GM21367 (cell line): ENCODE measurements around the gene GRK5.

ENCODE experiments used
- ATAC-seq: cut with Tn5 transposase; IDR thresholded peaks from one replicate; pipeline ENCODE4 v1.9.1; 2021; ENCODE audit not compliant: unreplicated experiment

Gene GRK5

DNA sequence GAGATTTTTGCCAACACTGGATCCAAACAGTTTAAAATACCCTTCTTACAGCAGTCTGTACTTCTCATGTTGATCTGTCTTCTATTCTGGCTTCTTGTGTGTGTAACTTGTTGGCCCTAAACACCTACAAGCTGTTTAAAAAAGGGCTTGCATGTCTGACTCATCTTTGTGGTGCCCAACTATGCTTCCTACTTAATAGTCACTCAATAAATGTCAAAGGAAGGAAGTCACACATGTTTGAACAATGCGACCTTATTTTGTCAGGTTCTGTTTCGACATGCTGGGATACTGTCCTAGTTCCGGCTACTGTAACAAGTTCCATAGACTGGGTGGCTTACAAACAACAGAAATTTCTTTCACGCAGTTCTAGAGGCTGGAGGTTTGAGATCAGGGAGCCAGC, 9.4 kb upstream of the GRK5 start:
- ATAC-seq, result no peak

DNA sequence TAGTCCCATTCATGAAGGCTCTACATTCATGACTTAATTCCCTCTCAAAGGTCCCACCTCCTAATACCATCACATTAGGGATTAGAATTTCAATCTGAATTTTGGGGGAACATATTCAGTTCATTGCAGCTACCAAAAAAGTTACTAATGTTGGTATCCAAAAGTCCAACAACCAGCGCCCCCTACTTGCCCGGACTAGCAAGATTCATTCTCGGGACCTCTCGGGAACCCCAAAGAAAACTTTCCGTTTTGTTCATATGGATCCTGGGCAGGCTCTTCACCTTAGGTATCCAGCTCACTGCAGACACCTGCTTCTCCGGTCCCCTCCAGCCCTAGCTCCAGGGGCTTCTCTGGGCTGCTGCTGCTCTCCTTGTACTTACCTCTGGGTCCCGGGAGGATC, 8.9 kb upstream of the GRK5 start:
- no peak for ATAC-seq

DNA sequence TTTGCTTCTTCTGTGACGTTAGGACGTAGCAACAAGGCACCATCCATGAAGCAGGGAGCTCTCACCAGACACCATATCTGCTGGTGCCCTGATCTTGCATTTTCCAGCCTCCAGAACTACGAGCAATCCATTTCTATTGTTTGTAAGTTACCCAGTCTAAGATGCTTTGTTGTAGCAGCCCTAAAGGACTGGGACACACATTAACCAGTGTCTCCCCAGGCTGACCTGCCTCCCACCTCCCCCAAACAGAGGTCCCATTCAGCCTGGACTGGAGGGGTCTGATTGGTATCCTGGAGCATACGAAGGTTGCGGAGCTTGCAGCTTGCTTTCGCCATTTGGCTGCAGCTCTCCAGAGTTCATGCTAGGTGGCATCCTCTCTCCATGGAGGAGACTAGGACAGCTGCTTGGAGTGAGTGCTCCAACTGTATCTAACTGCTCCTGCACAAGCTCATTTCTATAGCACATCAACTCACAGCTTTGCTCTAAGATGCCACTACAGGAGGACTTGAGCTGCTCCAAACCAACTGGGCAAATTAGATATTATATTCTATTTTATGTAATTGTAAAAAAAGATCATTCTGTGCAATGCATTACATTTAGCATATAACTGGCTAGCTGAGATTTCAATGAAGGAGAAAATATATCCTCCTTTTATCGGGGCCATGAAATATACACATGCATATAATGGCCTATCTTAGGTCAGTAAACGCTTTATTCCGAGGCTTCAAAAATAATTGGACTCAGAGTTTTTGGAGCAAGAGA, 8.0 kb upstream of the GRK5 start:
- ATAC-seq, result no peak

DNA sequence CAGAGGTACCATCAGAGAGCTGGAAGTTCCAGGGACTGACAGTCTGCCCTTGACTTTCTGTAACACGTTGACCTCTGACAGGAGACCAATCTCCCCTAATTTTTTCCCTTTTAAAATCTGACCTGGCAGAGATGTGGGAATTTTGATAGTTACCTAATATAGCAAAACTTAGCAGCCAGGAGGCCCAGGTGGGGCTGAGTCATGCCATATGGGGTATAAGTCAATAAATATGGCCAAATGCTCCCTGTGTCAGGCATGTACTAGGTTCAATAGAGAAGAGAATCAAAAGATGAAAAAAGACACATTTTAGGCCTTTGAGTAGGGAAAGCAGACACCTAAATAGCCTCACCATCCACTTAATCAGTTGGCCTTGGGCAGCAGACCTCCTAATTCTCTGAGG, 6.1 kb upstream of the GRK5 start:
- ATAC-seq, result no peak

DNA sequence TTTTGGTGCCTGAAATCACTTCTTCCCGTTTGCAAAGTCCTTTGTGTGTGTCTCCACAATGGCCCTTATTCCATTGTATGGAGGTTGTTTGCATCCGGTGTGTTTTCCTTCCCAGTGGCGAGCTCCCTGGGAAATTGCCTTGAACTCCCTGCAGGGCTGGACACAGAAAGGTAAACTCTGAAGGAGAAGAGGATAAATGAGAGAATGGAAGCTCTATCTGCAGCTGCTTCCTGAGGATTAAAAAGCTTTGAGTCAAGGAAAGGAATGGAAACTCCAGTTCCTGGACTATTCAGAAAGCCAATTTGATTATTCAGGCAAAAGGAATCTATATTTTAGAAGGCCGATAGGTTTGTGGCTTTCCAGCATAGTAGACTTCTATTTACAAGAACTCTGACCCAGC, 4.4 kb upstream of the GRK5 start:
- ATAC-seq, result no peak

DNA sequence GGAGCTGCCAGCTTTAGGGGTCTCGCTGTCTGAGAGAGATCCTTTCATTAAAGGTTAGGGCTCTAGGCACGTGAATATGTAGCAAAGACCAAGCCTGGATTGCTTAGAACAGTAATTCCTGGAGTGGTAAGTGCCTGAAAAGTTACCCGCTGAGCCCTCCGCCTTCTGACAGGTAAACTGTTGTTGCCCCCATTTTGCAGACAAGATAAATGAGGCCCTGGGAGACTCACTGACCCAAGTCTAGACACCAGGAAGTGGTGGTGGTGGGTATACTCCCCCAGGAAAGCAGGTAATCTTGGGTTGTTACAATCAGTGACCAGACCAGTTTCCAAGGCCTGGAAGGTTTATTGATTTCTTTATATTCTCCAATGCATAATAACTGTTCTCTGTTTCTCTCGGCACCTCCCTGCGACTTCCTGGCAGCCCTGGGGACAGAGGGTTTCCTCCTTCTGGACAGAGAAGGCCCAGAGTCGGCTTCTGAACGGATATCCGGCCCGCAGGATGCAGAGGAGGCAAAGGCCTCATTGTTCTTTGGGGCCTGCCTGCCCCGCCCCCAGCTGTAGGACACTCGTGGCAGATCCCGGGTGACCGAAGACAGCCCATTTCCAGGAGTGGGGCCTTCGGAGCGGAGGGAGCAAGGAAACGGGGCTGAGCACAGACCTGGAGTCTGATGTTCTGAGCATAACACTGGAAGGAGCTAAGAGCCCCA, 1.3 kb upstream of the GRK5 start:
- peak; percentile 20 for ATAC-seq

DNA sequence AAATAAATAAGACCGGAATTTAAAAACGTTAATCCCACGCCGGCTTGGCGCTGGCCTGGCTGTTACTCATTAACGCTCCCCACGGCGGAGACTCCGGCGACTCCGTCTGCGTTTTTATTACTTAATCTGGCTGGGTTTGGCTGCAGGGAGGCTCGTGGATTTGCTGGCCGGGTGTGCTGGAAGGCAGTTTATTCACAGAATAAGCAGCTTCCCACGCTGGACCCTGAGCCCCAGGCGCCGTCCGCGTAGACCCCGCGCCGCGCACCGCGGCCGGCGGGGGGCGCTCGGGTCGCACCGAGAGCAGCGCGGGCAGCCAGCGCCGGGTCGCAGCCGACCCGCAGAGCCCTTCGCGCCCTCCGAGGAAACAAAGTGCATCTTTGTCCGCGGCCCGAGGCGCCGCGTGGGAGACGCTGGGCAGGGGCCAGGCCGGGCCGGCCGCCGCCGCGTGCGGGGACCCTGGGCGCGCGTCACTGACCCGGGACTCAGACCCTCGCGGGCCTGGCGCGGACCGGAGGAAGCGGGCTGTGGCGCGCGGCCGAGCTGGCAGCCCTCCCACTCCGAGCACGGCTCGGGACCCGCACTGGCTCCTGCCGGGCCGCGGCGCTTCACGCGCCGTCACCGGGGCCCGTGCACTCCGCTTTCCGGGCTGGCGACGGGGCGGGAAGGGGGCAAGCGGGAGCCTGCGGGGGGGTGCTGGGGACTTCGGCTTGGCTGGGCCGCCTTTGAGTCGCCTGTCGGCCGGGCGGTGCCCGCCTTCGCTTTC, 587 bp upstream of the GRK5 start:
- ATAC-seq, result peak; percentile 36

DNA sequence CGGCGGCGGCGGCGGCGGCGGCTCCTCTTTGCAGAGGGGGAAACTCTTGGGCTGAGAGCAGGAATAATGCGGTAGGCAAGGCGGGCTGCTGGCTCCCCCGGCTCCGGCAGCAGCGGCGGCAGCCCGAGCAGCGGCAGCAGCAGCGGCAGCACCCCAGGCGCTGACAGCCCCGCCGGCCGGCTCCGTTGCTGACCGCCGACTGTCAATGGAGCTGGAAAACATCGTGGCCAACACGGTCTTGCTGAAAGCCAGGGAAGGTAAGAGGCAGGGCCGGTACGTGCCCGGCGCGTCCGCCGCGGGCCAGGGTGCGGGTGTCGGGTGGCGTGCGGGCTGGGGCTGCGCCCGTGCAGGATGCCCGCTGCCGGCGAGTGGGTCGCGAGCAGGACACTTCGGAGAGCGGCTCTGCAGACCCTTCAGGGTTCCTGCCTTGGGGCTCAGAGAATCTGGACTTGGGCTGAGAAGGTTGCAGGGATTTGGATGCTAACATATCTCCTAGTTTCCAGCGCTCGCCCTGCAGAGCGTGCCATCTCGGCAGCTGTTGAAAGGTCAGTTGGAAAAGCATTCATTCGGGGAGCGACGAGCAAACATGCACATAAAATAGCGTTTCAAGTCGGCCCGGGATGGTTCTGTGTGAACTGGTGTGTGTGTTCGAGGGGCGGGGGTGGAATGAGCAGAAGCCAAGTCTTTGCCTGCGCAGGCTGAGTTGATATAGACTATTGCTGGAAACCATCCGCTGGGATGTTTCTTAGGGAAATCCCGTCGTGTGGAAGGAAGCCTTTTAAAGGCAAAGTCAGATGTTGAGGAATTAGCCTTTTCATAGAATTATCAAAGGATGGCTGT, 562 bp downstream of the GRK5 start:
- peak; percentile 3 for ATAC-seq

DNA sequence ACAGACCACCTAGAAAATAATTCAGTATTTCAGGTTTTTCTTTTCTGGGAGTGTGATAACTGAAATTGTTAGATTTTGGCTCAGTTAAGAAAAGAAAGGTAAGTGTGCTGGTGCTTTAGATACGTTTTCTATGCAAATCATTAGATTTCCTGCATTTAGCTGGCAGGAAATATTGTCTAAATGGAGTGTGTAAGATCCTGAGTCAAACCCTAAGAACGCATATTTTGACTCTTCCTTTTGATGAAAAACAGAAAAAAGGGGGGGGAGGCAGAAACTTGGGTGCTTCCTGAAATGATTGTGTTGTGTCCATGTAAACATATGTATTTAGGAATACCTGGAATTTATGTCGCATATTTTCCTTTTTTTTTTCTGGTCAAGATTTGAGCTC, 1.2 kb downstream of the GRK5 start:
- ATAC-seq, result no peak

DNA sequence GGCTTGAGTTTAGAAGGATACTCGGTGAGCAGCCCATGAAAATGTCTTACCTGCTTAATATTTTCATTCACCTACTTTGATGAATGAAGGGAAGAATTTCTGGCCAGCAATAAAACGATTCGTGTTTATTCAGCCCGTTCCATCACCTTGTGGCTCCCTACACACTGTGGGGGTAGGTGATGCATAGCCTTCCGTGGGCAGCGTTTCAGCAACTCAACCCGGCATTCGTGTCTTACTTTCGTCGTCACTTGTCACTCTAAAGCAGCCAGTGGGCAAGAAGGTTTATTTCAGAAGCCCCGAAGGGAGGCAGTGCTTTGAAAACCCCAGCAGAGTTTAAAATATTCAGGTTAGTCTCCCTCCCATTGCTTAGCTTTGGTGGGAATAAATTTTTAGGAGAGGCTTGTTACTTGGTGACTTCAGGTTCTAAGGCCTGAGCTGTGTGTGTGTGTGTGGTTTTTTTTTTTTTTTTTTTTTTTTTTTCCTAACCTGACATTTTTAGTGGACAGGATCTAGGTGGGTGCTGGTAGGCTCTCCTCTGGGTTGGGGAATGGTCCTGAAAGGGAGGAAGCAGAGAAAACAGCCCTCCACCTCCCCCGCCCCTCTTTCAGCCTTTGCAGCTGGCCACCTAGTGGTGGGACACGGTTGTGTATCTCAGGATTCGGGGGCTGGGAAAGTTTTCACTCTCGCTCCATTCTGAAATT, 1.8 kb downstream of the GRK5 start:
- ATAC-seq, result no peak

DNA sequence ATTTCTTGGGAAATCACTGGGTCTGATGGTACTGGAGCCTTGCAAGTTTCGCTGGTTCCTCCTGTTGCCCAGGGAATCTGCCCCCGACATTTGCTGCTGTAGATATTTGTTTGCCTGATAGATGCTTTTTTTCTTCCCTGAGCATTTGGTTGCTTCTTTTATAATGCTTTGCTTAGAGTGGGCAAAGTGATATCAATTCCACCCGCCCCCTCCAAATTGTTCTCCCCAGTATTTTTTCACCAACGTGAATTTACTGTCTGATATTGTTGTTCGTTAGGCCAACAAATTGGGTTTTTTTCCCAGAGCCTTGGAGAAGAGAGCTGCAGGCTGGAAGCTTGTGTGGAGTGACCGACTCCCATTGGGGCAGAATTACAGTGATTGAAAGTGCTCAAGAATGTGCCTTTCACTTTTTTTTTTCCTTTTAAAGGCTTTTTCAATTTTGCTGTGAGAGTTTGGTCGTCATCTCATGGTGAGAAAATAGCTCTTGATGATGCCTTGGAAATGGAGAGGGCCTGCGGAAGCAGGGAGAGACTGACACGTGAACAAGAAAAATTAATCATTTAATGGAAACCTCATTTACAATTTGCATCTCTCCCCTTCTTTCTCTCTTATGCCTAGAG, 2.5 kb downstream of the GRK5 start:
- ATAC-seq, result no peak

DNA sequence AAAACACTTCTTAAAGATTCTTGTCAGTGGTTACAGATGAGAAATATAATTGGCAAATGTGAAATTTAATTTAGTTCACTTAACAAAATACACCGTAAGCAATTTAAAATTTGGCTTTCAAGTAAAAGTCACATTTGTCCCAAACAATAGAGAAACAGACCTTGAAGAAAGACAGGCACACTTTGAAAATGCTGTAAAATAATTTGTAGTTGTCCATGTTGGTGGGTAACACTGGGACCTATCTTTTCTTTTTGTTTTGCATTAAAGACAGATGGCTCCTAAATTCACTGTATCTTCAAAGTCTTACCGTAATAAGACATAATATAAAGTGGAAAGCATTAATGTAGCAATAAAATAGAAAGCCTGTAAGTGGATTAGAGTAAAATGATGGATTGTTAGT, 3.3 kb downstream of the GRK5 start:
- ATAC-seq, result no peak

DNA sequence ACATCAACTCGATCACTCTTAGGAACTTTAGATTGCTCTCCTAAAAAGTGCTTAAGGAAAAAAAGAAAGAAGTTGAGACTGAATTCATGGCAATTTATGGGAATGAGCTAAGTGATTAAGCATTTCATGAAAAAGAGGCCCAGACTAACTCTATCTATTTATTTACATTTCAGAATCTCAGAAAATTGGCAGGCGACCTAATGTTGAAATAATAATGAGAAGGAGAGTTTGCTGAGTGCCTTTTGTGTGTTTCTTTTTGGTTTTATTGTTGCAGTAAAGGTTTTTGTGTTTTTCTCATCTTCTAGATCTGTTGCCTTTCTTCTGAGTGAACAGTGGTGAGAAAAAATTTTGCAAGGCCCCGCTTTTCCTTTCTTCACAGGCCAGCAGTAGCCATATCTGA, 3.8 kb downstream of the GRK5 start:
- no peak for ATAC-seq

DNA sequence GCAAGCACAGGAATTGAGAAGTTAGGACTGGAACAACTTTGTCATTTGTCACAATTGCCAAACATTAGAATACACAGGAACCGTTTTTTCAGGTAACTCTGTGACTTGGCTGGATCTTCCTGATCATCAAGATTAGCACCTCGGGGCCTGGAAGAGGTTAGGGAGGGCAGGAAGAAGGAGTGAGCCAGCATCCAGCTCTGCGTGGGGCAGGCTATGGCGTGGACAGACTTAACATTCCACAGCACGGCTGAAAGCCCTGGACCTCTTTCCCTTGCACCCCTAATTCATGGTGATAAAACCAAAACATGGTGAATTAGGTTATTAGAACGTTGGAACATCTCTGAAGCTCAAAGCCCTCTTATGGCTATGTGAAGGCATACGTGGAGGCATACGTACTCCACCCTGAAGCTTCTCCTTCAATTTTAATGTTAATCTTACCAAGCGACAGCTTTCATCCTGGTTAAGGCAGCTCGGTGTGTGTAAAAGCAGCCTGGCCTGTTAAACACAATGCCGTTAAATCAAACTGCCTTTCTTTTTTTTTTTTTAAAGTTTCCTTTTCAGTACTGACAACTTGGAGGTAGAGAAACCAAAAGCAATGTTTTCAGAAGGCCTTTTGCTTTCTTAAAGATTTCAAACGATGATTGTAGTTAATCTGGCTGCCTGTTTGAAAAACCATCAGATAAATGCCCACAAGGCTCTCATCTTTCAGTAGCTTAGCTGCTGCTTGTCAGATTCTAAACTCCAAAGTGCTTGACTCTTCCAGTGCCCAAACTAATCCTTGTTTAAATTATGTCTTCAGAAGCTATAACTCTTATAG, 4.5 kb downstream of the GRK5 start:
- no peak for ATAC-seq

DNA sequence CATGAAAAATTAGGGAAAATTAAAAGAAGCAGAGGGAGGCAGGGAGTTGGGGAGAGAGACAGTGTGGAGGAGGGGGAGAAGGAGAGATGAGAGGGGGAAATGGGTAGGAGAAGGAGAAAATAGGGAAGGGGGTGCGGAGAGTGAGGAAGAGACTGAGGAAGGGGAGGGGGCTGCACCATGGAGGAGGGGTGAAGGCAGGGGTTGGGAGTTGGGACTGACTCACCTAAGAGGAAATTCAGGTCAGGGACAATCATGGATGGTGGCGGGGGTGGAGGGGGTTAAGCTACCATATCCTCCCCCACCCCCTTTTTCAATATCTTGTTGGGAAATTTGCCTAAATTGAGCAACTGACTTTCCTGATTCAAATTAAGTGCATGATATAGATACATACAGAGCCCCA, 8.0 kb downstream of the GRK5 start:
- no peak for ATAC-seq

DNA sequence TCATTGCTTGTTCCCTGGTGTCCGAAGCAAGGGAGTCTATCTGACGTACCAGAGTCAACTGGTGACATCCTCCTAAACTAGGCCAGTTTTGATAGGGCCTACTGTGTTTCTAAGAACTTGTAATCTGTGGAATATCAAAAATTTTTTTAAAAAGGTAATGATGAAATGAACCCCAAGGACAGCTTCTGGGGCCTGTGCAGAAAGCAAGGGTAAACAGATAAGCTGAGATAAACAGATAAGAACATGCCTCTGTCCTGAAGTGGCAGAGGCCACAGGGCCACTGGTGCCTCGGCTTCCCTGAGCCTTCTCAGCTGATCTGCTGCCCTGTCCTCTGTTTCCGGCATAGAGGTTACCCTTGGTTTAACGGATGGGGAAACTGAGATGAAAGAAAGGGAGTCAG, 8.8 kb downstream of the GRK5 start:
- ATAC-seq, result no peak

DNA sequence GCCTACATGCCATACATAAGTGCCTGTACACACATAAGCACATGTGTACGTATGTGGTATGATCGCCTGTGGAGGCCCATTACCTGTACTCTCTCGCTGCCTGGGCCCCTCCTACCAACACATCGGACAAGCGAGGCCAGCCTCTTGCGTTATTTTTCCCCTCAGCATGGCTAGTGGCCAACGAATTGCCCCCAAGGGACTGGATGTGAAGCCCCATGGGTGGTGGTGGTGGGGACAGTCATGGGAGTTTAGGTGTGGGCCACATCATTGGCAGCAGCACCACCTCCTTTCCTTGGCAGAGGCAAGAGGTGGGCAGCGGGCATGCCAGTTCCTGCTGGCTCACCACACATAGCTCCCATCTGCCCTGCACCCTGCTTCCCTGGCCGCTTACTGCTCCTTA, 10.0 kb downstream of the GRK5 start:
- no peak for ATAC-seq

DNA sequence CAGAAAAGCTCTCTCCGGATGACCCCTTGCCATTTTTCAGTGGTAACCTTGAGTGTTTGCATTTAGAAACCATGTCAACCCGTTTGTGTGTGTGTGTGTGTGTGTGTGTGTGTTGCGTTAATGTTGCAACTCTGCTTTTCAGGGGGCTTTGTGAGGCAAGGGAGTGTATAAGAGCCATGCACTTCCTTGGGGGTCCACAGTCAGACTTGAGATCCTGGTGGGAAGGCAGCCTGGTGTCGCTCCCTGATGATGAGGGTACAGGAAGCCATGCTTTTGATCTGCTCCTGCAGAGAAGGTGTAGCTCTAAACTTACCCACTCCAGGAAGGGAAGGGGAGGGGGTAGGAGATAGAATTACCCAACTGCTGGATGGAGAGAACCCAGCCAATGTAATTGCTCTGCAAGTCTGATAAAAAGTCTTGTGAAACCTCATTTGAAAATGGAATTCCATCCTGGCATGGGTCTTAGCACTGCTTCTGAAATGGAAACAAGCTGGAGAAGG, 10.7 kb downstream of the GRK5 start:
- ATAC-seq, result no peak

DNA sequence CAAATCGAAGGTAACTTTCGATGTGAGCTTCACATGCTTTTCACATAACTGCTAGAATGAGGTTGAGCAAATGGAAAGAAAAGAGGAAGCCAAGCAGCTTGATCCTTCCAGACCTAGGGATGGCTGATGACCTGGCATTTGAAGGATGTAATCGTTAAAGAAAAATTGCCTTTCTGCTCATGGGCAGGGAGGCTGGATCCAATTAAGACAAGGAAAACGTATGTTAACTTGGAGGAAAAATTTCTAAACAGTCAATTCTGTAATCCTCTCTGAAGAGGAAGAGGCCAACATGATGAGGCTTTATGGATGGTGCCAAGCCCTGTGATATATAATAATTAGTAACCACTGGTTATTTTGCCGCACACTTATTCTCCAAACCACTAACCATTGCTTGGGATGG, 12.5 kb downstream of the GRK5 start:
- no peak for ATAC-seq
